HG03442 (cell line): Measurements from ENCODE around the gene CENATAC.
A peak's percentile ranks its signal among the peaks of the same experiment; 100 is the strongest.
"Not testable (repeated sequence)": the region's sequence is repeated elsewhere in the genome, so short reads cannot be mapped to it uniquely, and the experiment has no call there.

Source experiments
- ATAC-seq: cut with Tn5 transposase; IDR thresholded peaks from one replicate; pipeline ENCODE4 v1.9.1; 2021; ENCODE audit warnings: mild to moderate bottlenecking, moderate library complexity; ENCODE audit not compliant: unreplicated experiment

Gene CENATAC

GRCh38 chr11:118997627-118998387 lies at the start of gene CENATAC:
TSS of gene CENATAC (plus strand) at chr11:118998138. CDS start at chr11:118998198, 60 bp downstream.
- ATAC-seq = peak; percentile 88

GRCh38 chr11:118953265-118953664 lies 44.7 kb upstream of the CENATAC start:
- no peak for ATAC-seq

- not testable (repeated sequence) for ATAC-seq
These were observed 44.0 kb upstream of the CENATAC start for GRCh38 chr11:118953976-118954375.

- peak; percentile 66 for ATAC-seq
These were observed 41.7 kb upstream of the CENATAC start, which contains the start of gene UPK2 for GRCh38 chr11:118956094-118956846. TSS of gene UPK2 (plus strand) at chr11:118956298. CDS start at chr11:118956351, 53 bp downstream.

- ATAC-seq = no peak
These were observed 41.0 kb upstream of the CENATAC start for GRCh38 chr11:118956847-118957469.

GRCh38 chr11:118957549-118957948 lies 40.4 kb upstream of the CENATAC start:
- no peak for ATAC-seq

- ATAC-seq = no peak
These were observed 40.0 kb upstream of the CENATAC start for GRCh38 chr11:118957968-118958367.

- no peak for ATAC-seq
These were observed 39.4 kb upstream of the CENATAC start for GRCh38 chr11:118958577-118958976.

- ATAC-seq = no peak
These were observed 36.7 kb upstream of the CENATAC start for GRCh38 chr11:118961189-118961588.

GRCh38 chr11:118961591-118961990 lies 36.3 kb upstream of the CENATAC start:
- ATAC-seq = no peak

- ATAC-seq = not testable (repeated sequence)
These were observed 28.4 kb upstream of the CENATAC start for GRCh38 chr11:118969508-118969907.

GRCh38 chr11:118971646-118972045 lies 26.3 kb upstream of the CENATAC start, which contains the start of gene FOXR1:
TSS of gene FOXR1 (plus strand) at chr11:118971761. CDS start at chr11:118971932, 171 bp downstream.
- ATAC-seq = no peak

- no peak for ATAC-seq
These were observed 24.0 kb upstream of the CENATAC start for GRCh38 chr11:118973985-118974384.

- ATAC-seq = no peak
These were observed 21.9 kb upstream of the CENATAC start for GRCh38 chr11:118975771-118976709.

GRCh38 chr11:118979434-118979833 lies 18.5 kb upstream of the CENATAC start:
- no peak for ATAC-seq

- ATAC-seq = no peak
These were observed 17.6 kb upstream of the CENATAC start for GRCh38 chr11:118980191-118980881.

- ATAC-seq = not testable (repeated sequence)
These were observed 13.6 kb upstream of the CENATAC start for GRCh38 chr11:118984337-118984736.

GRCh38 chr11:118984825-118985224 lies 13.1 kb upstream of the CENATAC start:
- ATAC-seq = no peak

- ATAC-seq = no peak
These were observed 9.7 kb upstream of the CENATAC start for GRCh38 chr11:118988280-118988679.
